Occipital lobe (tissue), 2 donors: ENCODE measurements around the gene ABCG1. TPM values are rescaled to one million over a fixed set of nuclear protein-coding genes. Genes with fewer than 3 reads are reported as not detected.

Experiments
- DNase-seq: peaks from one replicate; lab custom pipeline; 2025; lab: John Stamatoyannopoulos, UW
- total RNA-seq: library from RNA; depleted of rRNA; stranded (reverse); fragments of >200 nt; gene quantifications from one replicate; pipeline ENCODE4 v1.2.3, GENCODE V29; 2014

The ABCG1 gene
- total RNA-seq, 1 donor from 2014 or later: 16.1 TPM

GRCh38 chr21:42266971-42267556 lies 48.1 kb downstream of the ABCG1 start:
- no peak for DNase-seq

DNA sequence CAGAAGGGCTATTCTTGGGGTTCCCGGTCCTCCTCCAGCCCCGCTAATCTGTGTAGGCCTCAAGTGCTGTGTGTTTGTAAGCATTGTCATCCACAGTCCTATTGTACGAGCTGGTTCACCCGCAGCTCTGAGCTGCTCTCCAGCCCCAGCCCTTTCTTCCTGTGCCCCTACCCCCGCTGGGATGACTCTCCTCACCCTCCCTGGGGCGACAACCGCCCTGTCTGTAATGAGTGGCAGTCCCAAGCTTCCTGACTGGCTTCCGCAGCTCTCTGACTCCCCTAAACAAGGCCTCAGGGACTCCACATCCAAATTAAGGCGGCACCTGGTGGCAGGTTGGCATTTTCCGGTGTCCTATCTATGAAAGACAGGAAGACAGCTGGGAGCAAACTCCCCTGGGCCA lies 50.4 kb downstream of the ABCG1 start:
- no peak for DNase-seq

- no peak for DNase-seq
Observed at GRCh38 chr21:42271065-42271464, 52.1 kb downstream of the ABCG1 start.

DNA sequence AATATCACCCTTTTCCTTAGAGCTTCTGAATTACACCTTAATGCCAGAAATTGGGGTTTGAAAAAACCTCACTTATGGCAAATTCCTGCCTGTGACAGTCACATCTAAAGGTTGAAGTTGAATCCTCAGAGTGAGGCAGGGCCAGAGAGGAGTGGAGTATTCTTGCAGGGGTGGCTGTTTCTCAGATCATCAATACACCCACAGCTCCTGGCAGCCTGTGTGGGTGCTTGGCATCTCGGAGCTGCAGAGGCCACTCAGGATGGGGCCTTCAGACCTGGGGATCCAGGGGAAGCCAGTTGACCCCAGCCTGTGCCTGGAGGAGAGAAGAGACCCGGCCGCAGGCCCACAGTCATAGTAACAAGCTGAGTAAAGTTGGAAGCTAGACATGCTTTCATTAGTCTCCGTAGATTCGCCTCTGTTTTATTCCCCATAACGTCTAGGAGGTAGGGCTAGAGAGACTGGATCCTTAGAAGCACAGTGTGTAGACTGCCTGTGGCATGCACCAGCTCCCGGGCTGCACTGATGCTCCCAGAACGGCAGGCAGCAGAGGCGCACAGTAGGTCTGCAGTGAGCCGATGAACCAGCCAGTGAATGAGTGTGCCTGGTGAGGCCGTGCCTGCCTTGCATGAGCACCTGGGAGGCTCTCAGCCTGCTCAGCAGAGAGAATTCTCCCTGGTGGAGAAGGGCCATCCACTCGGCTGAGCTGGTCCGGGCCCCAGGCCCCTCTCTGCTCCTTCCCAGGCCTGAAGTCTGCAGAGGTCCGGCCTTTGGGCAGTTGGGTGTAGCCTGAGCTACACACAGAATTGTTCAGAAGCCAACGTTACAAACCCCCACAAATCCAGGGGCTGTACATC lies 53.4 kb downstream of the ABCG1 start:
- DNase-seq: no peak

GRCh38 chr21:42272984-42273600 lies 54.2 kb downstream of the ABCG1 start:
- DNase-seq: no peak

- no peak for DNase-seq
Observed at GRCh38 chr21:42276076-42276475, 57.1 kb downstream of the ABCG1 start.

- no peak for DNase-seq
Observed at GRCh38 chr21:42276526-42277154, 57.7 kb downstream of the ABCG1 start.

GRCh38 chr21:42277593-42277992 lies 58.7 kb downstream of the ABCG1 start:
- no peak for DNase-seq

DNA sequence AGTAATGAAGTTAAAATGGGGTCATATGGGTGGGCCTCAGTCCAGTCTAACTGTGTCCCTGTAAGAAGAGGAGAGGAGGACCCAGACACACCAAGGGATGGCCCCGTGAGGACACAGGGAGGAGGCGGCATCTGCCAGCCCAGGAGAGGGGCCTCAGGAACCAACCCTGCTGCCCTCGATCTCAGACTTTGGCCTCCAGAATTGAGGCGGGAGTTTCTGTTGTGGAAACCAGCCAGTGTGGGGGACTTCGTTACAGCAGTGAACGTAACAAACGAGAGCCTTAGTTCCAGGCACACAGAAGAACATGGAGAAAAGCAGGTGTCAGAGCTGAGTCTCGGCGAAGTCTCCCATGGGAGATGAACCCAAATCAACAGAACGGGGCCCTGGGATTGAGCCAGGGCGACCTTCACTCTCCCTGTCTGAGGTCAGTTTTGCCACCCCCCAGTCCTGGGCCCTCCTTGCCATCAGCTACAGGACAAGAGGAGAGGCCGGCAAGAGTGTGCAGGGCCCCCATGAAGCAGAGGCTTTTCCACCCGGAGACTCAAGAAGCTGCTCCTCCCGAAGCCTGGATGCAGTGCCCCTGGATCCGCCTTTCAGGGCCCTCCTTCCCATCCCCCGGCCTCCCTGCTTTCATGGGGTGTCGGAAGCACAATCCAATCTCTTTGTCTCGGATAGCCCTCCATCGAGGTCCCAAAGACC lies 59.7 kb downstream of the ABCG1 start:
- no peak for DNase-seq

GRCh38 chr21:42279341-42279871 lies 60.5 kb downstream of the ABCG1 start:
- no peak for DNase-seq

DNA sequence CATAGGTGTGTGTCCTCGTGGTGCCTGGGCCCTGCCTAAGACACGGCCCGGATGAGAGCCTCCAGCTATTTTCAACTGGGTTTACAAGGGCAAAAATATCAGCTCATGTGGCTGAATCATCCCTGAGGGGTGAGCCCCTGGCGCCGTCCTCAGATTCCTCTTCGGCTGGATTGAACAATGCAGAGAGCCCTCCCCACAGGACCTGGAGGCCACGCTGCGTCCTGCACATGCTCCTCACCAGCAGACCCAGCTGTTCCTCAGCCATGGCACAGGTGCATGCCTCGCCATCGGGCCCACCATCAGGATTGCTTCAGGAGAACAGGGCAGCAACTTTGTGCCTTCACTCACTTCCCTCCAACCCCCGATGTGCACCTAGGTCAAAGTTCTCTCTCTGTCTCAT lies 60.9 kb downstream of the ABCG1 start:
- DNase-seq: no peak

DNA sequence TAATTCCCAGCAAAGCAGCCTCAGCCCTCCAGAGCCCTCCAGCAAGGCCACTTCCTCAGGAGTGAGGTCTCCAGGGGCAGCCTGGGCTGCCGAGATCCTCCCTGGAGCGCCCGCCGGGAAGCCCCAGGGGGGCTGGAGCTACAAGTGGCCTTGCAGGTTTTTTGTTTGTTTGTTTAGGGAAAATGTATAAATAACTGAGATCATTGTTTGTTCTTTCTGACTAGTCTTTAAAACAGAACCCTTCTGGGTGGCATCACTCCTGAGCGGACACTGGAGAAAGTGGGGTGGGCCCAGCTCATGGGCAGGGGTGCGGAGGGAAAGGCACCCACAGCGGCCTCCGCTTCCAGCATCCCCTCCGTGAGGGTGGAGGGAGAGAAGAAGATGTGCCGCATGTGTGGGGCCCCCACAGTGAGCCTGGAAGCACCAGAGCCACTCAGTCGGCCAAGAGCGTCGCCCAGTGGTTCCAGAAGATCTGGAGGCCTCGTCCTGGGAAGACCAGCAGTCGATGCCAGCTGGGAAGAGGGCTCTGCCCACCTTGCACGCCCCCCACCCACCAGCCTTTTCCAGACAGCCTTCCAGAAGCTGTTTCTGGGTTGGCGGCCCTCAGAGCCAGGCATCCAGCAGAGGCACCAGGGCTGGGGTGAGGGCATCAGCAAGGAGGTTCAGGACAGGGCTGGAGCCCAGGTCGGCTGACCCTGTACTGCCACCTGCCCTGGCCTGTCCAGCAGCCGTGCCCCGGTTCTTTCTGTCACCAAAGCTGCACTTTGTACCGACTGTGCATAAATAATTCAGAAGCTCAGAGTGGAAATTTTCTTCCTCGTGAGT lies 61.6 kb downstream of the ABCG1 start:
- no peak for DNase-seq

- no peak for DNase-seq
Observed at GRCh38 chr21:42281181-42281680, 62.3 kb downstream of the ABCG1 start.

GRCh38 chr21:42282021-42282420 lies 63.1 kb downstream of the ABCG1 start:
- no peak for DNase-seq

- no peak for DNase-seq
Observed at GRCh38 chr21:42282715-42283114, 63.8 kb downstream of the ABCG1 start.

GRCh38 chr21:42285569-42286245 lies 66.8 kb downstream of the ABCG1 start:
- DNase-seq: no peak

DNA sequence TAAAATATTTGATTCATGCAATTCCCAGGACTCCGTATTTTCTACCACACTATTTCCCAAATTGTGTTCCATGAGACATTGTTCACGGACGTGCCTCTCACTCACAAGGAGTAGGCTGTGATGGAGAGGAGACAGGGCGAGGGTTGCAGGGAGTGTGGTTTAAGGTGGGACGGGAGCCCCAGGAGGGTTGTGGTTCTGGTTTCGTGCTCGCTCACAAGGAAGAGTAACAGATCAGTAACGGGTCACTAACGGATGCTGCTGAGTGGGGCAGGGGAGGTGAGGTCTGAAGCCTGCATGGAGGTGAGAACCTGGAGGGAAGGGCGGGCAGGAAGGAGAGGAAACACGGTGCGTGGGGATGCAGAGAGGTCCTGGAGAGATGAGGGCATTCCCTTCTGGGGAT lies 67.5 kb downstream of the ABCG1 start:
- DNase-seq: no peak

- DNase-seq: no peak
Observed at GRCh38 chr21:42287193-42288083, 68.5 kb downstream of the ABCG1 start.

- DNase-seq: no peak
Observed at GRCh38 chr21:42288962-42289361, 70.0 kb downstream of the ABCG1 start.
